Activated CD4-positive, CD25-positive, alpha-beta regulatory T cell (primary cell): ENCODE data around the gene WARS2.

Experiments
- DNase-seq, 4 experiments: peaks; one replicate each; lab custom pipeline; 2025; lab: John Stamatoyannopoulos, UW

WARS2 gene

DNA sequence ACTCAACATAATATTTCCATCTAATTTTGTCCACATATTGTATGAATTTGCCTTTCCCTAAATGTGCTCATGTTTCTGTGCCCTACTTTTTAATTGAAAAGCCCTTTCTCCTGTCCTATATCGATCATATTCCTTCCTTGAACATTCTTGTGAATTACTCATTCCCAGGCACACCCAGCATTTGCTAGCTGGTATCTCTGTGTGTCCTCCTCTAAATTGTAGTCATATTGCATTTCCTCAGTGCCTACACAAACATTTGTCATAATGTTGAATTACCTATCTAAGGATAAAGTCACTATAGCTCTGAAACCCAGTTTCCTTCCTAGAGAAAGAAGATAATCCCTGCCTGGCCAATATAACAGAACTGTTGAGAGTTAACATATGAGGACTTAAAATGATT lies 112.7 kb downstream of the WARS2 start:
- DNase-seq = no peak

DNA sequence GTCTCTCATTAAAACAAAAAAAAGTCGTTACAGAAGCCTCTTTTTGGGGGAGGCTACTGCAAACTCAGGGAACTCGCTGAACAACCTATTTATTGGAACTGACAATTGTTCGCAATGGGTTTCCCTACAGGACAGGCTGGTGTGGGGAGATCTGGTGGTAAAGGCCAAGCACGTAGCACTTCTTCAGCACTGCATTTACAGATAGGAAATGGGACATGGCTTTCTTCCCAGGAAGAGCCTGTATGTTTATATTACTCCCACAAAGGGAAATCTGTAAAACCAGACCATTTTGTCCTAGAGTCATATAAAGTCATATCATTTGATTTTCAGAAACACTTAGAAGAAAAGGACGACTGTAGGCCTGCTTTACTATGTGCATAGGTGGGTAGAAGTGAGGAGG lies 113.5 kb downstream of the WARS2 start:
- no peak for DNase-seq

DNA sequence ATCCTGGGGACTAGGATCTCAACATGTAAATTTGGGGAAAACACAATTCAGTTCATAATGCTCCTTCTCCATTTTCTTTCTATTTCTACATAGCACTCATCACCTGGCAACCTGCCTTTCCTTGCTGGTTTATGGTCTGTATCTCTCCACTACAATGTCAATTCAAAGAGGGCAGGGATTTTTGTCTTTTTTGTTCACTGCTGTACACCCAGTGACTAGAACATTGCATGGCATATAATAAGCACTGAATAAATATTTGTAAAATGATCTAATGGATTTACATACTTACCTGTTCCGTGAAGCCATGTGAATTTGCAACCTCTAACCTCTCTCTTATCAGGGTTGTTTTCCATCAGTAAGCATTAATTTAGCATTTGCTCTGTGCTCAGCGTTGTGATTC lies 124.9 kb downstream of the WARS2 start:
- no peak for DNase-seq

DNA sequence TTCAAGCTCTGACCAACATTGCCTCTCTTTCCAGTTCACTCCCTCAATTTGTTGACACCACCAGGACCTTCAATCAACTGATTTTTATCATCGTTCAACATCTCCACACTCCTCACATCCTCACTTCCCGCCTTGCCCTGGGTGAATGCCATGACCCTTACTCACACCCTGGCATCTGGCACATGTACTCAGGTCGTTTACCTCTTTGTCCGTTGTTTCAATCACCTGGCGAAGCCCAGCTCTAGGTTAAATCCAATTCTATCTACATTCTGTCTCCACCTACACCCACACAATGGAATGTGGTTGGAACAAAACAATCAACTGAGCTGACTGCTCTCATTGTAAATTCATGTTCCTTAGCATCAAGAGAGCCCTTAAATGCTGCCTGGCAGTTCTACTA lies 128.1 kb downstream of the WARS2 start:
- DNase-seq = no peak

DNA sequence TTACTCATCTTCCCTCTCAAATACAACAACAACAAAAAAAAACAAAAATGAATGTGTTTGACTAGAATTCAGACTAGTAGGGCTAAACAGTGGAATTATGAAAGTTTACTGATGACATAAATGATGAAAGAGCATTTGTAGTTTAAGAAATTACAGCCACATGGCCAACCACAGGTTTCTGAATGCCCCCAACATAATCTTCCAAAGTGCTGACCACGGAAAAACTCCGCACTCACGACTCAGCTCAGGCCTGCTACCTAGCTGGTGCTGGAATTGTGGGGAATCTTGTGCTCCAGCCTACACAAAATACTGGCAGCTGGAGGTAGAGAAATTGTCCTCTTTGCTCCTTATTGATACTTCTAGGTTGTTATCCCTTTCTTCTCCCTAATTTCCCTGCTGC lies 128.7 kb downstream of the WARS2 start:
- no peak for DNase-seq

DNA sequence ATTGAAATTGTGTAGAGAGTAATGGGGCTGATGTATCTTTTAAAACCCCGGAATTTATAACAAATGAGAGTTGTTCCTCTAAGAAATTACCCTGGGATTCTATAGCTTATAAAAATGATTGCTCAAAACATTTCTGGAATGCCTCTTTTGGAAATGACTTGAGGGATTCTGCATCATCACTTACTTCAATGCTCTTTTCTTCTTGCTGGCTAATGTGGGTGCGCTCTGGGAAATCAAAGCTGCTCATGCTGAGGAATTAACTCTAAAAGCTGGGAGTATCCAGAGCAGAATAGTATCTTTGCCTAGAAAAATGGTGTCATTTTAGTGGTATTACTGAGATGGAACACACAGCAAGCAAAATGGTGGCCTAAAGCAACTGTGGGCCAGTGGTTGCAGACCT lies 129.3 kb downstream of the WARS2 start:
- no peak for DNase-seq

DNA sequence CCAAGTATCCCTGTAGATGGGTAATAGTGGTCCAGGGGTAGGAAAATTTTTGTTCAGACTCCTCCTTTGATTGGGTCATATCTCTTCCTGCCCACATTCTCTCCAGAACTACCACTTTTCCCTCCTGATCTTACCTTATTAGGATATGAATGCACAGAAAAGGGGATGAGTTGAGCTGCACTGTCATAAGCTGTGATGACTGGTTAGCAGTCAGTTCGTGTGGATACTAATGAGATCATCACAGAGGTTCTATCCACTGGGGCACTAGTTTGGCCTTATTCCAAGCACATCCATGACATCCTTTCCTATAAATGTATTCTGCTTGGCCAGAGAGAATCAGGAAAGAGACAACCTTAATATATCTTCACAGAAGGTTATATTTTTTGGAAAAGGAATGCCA lies 130.3 kb downstream of the WARS2 start:
- DNase-seq = no peak

DNA sequence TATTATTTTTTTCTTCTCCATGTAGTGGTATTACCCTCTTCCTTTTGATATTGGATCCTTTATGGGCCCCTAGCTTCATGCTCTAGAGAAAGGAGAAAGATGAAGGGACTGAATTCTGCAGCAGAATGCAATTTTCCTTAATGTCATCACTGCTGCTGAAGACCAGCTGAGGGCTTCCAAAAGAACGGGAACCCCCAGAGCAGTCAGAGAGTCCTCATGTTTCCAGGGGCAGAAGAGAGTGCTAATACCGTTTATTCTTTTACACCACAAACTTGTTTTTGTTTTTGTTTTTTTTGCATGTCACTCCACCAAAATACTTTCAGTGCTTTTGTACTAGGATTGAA lies 131.2 kb downstream of the WARS2 start:
- DNase-seq = no peak

DNA sequence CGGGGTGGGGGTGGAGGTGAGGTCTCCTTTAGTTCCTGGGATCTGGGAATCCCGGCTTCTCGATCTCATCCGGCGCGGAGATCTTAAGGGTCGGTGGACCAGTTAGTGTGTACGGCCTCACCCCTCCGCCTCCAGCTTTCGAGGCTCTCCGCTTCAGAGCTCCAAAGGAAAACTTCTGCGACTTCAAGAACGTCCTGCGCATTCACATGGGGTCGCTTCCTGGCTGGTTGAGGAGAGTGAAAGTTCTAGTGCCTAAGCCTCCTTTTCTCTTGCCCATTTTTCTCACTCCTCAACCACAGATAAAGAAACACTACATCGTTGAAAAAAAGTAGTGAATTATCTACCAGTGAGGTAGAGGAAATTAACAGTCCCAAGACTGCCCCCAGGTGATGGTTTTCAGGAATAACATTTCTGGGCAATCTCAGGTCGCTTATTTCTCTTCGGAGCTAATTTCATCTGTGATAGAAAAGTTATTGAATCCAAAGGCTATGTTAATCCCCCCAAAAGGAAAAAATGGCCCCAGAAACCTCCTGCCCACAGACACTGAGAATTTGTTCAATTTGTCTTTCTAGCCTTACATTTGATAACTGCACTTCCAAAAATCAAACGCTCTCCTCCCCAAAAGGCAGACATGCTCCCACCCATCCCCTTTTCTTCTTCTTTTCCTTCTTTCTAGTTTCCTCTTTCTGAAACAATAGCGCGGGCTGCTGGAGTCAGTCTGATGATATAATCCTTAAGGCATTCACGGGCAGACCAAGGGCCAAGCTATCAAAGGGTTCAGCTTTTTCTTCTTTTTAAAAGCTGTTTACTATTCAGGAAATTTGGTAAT lies 131.8 kb downstream of the WARS2 start:
- no peak for DNase-seq

DNA sequence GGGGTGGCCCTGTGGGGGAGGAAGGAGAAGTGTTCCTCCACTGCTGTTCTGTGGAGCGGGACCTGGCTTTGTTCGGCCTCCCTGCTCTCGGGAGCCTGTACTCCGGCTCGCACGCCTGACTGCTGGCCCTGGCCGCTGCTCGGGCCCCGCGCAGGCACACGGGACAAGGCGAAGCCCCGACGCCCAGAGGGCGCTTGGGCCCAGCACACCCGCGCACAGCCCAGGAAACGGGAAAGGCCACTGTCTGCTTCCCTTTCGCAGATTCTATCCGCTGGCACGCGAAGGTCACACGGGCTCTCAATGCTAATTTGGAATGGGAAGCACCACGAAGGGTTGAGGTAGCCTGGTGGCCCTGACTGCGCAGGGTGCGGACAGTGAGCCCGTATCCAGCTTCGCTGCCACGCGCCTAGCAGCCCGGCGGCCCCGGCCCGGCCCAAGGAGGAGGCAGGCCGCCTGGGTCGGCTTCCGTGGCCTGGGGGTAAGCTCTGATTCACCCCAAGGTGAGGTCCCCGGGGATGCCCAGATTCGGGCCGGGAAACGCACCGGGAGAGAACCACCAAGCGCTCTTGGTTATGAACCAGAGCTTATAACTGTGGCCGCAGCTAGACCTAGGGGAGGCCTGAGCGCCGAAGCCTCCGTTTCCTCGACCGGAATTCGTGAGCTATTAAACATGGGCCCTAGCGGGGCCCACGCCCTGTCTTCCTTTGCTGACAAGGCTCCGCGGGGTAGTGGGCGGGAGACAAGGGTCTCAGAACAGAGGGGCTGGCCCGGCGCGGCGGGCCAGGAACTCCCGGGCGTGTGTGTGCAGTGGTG lies 132.6 kb downstream of the WARS2 start:
- no peak for DNase-seq

DNA sequence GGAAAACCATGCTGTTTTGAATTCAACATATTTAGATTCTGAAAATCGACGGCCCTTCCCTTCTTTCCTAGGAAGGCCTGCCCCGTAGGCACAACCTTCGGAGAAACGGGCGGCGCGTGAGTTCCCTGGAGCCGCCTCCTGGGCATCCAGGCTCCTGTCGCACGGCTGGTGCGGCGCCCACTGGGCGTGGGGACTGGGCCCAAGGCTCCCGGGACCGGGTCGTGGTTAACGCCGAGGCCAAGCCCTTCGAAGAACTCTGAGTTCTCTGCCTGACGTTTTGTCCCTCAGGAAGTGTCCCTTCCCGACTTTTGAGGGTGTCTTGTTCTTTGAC lies 133.1 kb downstream of the WARS2 start:
- DNase-seq = no peak

DNA sequence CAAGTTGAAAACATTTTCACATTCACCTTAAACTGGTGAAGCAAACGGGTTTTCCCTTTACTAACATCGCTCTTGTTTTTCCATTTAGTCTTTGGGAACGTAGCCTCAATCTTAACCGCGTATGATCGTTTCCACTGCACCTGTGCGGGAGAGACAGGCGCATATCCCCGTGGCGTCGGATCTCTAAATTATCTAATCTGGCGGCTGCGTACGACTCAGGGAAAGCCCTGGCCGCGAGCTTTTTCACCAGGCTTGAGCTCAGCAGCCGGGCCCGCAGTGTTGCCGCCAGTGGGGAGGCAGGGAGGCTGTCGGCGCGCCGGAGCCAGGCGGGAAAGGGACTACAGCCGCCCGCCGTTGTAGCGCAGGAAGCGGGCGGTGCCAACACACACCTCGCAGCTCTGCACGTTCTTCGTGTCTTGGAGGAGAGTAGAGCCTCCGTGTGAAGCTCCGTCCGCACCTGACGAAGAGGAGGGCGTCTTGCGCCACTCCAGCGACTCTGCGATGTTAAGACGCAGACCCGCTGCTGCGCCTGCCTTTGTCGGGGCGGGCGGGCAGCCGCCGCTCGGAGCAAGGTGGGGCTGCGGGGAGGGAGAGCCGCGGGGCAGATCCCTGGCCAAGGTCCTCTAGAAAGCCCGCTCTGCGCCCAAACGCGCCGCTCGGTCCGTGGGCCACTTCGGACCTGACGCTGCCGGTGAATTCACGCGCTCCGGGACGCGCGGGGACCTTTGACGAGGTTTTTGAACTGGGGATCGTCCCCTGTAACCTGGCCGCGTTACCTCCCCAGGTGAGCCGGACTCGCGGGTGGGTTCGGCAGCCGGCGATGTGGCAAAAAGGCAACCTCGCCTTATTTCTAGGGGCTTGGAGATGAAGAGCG lies 133.8 kb downstream of the WARS2 start:
- no peak for DNase-seq

DNA sequence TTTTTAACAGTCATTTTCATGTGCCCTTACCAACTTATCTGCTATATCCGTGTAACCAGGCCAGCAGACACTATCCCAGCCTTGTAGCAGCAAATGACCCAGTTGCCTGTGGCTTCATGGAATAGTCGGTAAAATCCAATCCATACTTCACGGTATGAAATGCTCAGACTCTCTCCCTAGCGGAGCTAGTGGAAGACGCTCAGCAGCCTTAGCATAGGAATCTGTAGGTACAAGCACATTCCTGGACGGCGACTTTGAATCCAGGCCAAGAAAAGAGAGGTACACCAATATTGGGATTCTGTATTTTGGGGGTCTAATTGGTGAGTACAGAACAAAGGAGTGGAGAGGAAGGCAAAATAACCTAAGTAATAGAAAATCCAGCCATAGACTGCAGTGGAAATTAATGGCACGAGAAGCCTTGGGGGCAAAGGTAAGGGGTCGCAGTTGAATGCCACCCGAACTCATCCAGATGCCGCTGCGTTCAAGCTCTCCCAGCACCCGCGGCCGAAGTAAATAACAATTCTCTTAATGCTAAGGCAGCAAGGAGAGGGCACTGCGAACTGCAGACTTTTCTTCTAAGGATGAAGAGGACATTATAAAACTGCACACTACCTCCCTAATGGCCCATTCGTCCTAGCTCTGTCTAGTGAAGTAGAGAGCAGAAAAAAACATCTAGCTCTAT lies 134.6 kb downstream of the WARS2 start:
- DNase-seq = no peak

DNA sequence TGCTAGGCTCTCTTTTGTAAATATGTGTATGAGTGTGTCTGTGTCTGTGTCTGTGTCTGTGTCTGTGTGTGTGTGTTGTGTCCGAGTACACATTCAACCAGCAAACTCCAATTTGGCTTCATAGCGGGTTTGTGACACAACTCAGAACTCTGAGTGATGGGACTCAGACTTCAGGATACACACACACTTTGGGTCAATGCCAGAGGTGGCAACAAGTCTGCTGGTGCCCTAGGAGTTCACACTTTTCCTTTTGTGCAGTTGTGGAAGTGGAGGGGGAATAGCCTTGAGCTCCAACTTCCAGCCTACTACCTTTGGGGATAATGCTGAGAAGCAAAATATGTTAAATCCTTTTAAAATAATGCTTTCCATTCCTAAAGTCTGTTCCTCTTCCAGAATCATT lies 135.7 kb downstream of the WARS2 start:
- no peak for DNase-seq

DNA sequence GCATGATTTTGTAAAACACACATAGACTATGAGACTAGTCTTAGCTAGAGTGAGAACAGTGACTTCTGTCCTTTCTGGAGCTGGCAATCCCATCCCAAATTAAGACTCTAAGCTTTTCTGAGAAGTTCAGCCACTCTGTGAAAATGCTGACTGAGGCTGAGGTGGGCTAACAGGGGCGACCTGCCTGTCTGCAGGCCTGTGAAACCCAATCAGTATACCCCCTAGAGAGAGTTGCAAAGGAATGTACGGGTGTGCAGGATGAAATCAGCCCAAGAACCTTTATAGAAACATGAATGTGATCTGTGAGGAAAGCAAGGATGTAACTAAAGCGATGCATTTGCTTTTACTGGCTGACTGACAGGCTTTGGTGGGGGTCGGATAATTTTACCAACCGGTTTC lies 136.3 kb downstream of the WARS2 start:
- no peak for DNase-seq

DNA sequence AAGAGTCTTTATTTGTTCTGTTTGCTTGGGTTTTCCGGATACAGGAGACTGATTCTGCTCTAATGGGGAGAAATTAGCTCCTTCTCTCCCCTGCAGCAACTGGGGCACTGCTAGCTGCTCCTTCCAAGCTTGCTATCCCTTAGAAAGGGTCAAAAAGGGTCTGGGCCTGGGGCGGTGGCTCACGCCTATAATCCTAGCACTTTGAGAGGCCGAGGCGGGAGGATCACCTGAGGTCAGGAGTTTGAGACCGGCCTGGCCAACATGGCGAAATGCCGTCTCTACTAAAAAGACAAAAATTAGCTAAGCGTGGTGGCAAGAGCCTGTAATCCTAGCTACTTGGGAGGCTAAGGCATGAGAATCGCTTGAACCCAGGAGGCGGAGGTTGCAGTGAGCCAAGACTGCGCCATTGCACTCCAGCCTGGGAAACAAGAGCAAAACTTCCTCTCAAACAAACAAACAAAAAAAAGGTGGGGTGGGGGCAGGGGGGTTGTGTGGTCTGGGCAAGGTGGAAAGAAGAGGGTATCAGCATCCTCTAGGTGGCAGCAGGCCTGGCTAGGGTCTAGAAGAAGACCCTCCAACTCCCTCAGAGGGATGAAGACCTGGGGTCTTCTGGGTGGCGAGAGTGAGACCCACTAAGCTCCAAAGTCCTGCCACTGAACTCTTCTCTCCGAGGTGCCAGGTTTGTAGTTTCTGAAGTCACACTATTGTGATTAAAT lies 136.9 kb downstream of the WARS2 start:
- DNase-seq = no peak

DNA sequence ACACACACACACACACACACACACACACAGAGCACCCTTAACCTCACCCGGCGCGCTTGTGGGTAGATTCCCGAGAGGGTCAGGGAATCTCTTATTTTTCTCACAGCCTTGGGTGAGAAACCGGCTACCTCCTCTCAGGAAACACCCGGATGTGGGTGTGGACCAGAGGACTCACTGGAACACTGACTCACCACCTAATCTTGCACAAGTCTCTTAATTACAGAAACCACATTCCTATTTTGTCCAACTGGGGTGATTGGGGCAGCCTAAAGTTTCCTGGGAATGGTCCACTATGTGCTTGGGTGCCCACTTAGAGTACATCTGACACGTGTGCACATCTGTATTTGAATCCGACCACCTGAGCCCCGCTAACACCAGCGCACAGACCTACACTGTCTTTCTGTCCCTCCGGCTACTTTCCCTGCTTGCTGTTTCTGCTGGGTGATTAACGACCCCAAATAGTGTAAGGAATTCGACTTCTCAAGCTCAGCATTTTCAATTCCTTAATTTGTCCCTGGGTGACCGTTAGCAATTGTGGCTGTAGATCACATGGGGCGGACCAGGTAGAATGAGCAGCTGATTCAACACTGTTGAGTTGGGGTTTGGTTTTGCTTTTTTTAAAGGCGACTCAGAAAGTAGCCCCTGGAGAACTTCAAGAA lies 138.3 kb downstream of the WARS2 start:
- DNase-seq = no peak

DNA sequence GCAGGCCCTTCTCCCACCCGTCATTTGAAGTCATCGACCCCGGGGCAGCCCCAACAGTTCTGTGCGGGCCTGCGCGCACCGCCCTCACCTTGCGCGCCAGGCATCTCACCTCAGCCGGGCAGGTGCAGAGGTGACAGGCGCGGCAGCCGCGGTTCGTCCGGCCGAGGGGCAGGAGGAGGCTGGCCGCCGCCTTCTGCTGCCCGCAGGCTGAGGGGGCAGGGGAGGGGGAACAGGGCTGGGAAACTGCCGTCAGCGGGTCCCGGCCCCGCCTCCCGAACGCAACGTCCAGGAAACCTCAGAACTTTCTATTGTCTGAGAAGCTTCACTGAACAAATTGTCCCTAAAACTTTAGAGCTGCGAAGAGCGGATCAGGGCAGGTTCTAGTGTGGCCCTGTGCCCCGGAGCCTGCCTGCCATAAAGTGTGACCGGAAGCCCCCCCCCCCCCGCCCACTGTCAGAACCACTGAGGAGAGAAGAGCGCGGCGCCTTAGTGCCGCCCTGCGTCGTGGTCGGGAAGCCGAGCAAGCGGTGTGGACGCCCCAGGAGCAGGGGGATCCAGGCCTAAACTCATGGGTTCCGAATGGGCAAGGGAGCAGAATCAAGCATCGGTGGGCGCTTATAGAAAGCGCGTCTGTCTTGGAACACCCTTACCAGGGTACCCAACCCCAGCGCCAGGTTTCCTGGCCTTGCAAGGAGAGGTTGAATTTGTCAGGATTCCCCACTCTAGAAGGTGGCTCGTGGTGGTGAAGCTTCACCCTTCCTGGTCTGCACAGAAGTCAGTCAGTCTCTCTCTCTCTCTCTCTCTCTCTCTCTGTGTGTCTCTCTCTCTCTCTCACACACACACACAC lies 139.0 kb downstream of the WARS2 start:
- no peak for DNase-seq

DNA sequence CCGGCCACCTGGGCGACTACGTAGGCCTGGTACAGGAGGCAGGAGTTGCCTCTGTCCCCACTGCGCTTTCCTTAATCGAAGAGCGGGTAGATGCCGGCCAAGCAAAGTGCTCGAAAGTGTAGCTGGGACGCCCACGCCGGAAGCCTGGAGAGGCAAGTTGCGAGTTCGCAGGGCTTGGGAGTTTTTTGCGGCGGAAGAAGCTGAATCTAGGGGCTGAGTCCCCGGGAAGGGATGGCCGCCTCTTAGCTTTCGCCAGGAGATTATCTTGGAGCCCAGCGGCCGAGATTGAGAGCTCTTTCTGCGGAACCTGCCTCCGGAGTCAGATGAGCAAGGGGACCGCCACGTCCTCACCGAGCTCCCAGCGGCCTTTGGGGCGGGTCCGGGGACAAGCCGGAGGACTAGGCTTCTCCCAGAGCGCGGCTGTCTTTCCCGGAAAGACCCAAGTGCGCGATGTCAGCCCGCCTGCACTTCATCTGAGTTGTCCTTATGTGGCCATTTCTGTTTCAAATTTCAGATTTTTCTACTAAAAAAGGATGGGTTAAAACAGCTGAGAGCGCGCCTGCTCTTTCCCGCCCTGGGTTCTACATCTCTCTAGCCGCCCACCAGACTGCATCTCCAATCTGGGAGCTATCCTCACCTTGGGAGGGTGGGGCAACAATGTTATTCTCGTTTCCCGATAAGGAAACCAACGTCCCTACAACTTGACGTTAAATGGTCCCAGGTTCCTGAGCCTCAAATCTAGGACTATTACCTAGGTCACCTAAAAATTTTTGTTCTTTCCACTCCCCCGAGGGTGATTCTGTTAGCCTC lies 139.9 kb downstream of the WARS2 start:
- no peak for DNase-seq
